ENCODE data around the gene TM4SF18. TPM values are rescaled to one million over a fixed set of nuclear protein-coding genes. Genes with fewer than 3 reads are reported as not detected.

TM4SF18 gene
- total RNA-seq, 4 donors from 2014 or later: 1.8 to 7.9 (median 3.4) TPM

DNA sequence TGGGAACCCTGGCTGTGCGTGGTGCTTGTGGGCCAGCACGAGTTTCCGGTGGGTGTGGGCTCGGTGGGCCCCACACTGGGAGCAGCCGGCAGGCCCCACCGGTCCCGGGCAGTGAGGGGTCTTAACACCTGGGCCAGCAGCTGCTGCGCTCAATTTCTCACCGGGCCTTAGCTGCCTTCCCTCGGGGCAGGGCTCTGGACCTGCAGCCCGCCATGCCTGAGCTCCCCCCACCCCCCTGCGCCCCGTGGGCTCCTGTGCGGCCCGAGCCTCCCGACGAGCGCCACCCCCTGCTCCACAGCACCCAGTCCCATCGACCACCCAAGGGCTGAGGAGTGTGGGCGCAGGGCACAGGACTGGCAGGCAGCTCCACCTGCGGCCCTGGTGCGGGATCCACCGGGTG, 49.4 kb downstream of the TM4SF18 start:
- 96% methylated on average over 19 of the region's 23 CpGs for WGBS
- Histone ChIP-seq H3K4me1 (no peaks in the 10 kb centered on the region), H3K4me3 (no peak overlapping the region), H3K27me3 (no peaks in the 10 kb centered on the region), H3K36me3 (no peaks in the 10 kb centered on the region), H3K9me3 (no peaks in the 10 kb centered on the region), H3K27ac (no peak overlapping the region)
- DNase-seq (ENCODE audit: low spot score in 2 of 2): no peak
- TF ChIP-seq POLR2A (IDR thresholded peaks at IDR 0.05) (no peak), EP300 (IDR thresholded peaks at IDR 0.05) (no peak), POLR2AphosphoS5 (IDR thresholded peaks at IDR 0.05) (no peak)
- TF ChIP-seq, protein P1, sequence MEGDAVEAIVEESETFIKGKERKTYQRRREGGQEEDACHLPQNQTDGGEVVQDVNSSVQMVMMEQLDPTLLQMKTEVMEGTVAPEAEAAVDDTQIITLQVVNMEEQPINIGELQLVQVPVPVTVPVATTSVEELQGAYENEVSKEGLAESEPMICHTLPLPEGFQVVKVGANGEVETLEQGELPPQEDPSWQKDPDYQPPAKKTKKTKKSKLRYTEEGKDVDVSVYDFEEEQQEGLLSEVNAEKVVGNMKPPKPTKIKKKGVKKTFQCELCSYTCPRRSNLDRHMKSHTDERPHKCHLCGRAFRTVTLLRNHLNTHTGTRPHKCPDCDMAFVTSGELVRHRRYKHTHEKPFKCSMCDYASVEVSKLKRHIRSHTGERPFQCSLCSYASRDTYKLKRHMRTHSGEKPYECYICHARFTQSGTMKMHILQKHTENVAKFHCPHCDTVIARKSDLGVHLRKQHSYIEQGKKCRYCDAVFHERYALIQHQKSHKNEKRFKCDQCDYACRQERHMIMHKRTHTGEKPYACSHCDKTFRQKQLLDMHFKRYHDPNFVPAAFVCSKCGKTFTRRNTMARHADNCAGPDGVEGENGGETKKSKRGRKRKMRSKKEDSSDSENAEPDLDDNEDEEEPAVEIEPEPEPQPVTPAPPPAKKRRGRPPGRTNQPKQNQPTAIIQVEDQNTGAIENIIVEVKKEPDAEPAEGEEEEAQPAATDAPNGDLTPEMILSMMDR (IDR thresholded peaks at IDR 0.05): no peak

DNA sequence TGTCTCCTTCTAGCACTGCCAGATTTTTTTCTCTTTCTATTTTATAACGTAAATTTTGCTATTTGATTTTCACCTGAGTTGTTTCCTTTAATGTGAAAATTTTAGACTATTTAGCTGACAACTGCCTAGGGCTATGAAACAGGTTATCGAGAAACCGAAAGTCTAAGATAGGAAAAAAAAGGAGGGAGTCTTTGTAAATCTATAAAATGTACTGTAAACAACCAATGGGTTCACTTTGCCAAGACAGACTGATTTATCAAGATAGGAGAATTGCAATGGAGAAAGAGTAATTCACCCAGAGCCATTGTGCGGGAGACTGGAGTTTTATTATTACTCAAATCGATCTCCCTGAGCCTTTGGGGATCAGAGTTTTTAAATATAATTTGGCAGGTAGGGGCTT, 50.0 kb downstream of the TM4SF18 start:
- 44% methylated on average over 5 of the region's 5 CpGs for WGBS
- H3K4me3 ChIP-seq: no peak overlapping the region
- no peak overlapping the region for H3K27ac ChIP-seq
- H3K9me3 ChIP-seq: no peaks in the 10 kb centered on the region
- no peaks in the 10 kb centered on the region for H3K36me3 ChIP-seq
- TF ChIP-seq EP300 (IDR thresholded peaks at IDR 0.05) (no peak), POLR2AphosphoS5 (IDR thresholded peaks at IDR 0.05) (no peak), POLR2A (IDR thresholded peaks at IDR 0.05) (no peak)
- TF ChIP-seq, protein P1 (IDR thresholded peaks at IDR 0.05): no peak
- no peak for DNase-seq (ENCODE audit: low spot score in 2 of 2)
- no peaks in the 10 kb centered on the region for H3K27me3 ChIP-seq
- no peaks in the 10 kb centered on the region for H3K4me1 ChIP-seq

DNA sequence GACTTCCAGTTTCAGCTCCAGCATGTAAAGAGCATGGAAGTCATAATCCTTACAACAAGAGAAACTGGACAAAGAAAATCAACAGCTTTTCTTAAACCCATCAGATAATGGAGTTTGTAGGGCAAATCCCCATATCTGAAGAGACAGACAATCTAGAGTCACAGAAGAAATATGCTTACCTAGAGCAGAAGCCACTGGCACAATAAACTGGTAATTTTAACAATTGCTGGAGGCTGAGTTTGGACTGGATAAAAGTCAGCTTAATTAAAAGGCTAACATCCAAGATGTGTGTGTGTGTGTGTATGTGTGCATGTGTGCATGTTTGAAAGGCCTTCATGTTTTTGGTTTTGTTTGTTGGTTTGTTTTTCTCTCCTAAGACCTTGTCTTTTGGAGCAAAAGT, 50.6 kb downstream of the TM4SF18 start:
- Histone ChIP-seq H3K4me3 (no peak overlapping the region), H3K9me3 (no peaks in the 10 kb centered on the region), H3K27me3 (no peaks in the 10 kb centered on the region), H3K36me3 (no peaks in the 10 kb centered on the region), H3K27ac (no peak overlapping the region), H3K4me1 (no peaks in the 10 kb centered on the region)
- DNase-seq (ENCODE audit: low spot score in 2 of 2): no peak
- TF ChIP-seq EP300 (IDR thresholded peaks at IDR 0.05): no peak
- no peak for TF ChIP-seq POLR2A (IDR thresholded peaks at IDR 0.05)
- TF ChIP-seq, protein P1 (IDR thresholded peaks at IDR 0.05): no peak
- no peak for TF ChIP-seq POLR2AphosphoS5 (IDR thresholded peaks at IDR 0.05)

DNA sequence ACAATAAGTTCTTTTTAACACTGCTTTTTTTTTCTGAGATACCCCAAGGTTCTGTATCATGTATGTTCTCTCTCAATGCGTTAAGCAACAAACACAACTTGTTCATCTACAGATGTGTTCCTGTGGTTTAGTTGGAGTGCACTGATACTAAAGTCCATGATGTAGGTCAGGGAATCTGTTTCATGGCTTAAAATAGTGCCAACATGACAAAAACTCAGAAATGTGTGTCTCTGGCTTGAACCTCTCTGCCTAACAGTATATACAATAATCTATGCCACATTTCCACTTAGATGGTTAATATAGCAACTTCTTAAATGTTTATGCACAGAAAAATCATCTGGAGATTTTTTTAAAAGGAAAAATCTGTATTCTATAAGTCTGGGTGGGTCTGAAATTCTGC, 51.1 kb downstream of the TM4SF18 start:
- TF ChIP-seq EP300 (IDR thresholded peaks at IDR 0.05) (no peak), POLR2AphosphoS5 (IDR thresholded peaks at IDR 0.05) (no peak), POLR2A (IDR thresholded peaks at IDR 0.05) (no peak)
- TF ChIP-seq, protein P1 (IDR thresholded peaks at IDR 0.05): no peak
- H3K4me1 ChIP-seq: no peaks in the 10 kb centered on the region
- no peak for DNase-seq (ENCODE audit: low spot score in 2 of 2)
- 91% methylated on average over 1 of the region's 1 CpG for WGBS
- H3K4me3 ChIP-seq: no peak overlapping the region
- no peaks in the 10 kb centered on the region for H3K36me3 ChIP-seq
- no peaks in the 10 kb centered on the region for H3K9me3 ChIP-seq
- no peak overlapping the region for H3K27ac ChIP-seq
- H3K27me3 ChIP-seq: no peaks in the 10 kb centered on the region

DNA sequence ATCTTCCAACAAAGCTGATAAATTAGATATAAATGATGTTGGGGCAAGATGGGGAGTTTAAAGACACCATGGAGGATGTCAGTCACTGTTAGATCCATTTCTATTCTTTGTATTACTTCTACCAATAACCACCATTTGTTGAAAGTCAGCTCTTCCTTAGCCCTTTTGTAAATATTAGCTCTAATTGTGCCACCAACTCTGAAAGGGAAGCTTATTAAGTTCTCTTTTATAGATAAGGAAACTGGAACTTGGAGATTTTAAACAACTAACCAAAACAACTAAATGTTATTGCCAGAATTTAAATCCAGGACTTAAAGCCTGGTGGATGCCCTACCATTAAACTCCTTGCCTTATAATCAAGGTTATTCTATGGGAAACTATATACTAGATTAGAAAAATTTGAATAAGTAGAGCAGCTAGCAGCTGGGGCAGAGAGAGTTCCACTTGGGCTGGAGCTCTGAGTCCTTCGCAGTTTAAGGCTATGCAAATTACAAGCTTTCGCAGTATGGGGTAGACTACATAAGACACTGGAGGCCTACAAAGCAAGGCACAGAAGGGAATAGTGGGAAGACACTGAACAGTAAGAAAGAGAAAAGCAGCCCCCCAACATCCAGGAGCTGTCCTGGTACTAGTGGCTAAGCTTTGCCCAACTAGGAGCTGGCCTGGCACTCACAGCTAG, 52.6 kb downstream of the TM4SF18 start:
- Histone ChIP-seq H3K9me3 (no peaks in the 10 kb centered on the region), H3K27ac (no peak overlapping the region), H3K27me3 (no peaks in the 10 kb centered on the region), H3K36me3 (no peaks in the 10 kb centered on the region), H3K4me1 (no peaks in the 10 kb centered on the region), H3K4me3 (no peak overlapping the region)
- TF ChIP-seq, protein P1 (IDR thresholded peaks at IDR 0.05): no peak
- TF ChIP-seq POLR2AphosphoS5 (IDR thresholded peaks at IDR 0.05) (no peak), POLR2A (IDR thresholded peaks at IDR 0.05) (no peak), EP300 (IDR thresholded peaks at IDR 0.05) (no peak)
- DNase-seq (ENCODE audit: low spot score in 2 of 2): no peak
- WGBS: 96% methylated on average over 2 of the region's 2 CpGs
